ENCODE results near the gene MR1.

MR1 gene

DNA sequence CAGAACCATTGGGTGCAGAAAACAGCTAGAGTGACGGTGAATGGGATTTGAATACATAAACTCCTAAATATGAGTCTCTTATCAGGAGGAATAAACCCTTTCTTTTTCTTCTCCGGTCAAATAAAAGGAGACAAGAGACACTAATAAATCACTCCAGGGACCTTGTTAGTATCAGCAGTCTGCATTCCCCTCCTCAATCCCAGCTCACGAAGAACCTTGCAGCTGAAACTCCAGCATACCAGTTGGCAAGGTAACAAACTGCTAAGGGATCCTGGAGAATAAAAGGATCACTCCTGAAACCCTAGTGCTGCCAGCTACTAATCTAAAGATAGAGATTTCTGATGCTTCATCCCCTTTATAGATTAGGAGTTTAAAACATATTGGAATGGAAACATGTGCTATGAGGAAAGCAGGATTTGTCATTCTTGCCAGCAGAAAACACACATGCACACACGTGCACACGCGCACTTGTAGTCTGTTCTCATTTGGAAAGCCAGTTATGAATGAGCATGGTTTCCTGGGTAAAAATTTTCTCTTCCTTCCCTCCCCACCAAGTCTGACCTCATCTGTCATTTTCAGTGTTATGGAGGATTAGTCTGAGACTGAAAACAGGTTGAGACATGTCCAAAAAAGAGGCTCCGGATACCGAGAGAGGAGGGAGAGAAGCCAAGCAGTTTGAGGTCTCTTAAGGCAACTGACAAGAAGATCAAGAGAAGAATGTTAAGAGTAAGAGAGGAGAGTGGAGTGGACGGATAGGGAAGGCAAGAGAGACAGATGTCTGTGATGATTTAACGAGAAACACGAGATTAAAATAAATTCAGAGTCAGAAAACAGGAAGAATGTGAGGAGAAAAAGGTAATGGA lies 65.6 kb downstream of the MR1 start:
- H3K9me3 ChIP-seq (ENCODE audit: control insufficient read depth, insufficient read depth, low read length) = no peaks in the 10 kb centered on the region
- no peak overlapping the region for H3K9ac ChIP-seq (ENCODE audit: low read depth, low read length)
- peaks cover 68% of the 10 kb centered on the region for H3K4me1 ChIP-seq (ENCODE audit: insufficient read depth, low read length)
- H3K36me3 ChIP-seq (ENCODE audit: insufficient read depth, low read length) = no peaks in the 10 kb centered on the region

- Histone ChIP-seq H3K9ac (ENCODE audit: low read depth, low read length) (no peak overlapping the region), H3K4me1 (ENCODE audit: insufficient read depth, low read length) (peaks cover 59% of the 10 kb centered on the region), H3K9me3 (ENCODE audit: control insufficient read depth, insufficient read depth, low read length) (no peaks in the 10 kb centered on the region), H3K36me3 (ENCODE audit: insufficient read depth, low read length) (no peaks in the 10 kb centered on the region)
These were observed 66.5 kb downstream of the MR1 start for GRCh38 chr1:181100015-181100905.

DNA sequence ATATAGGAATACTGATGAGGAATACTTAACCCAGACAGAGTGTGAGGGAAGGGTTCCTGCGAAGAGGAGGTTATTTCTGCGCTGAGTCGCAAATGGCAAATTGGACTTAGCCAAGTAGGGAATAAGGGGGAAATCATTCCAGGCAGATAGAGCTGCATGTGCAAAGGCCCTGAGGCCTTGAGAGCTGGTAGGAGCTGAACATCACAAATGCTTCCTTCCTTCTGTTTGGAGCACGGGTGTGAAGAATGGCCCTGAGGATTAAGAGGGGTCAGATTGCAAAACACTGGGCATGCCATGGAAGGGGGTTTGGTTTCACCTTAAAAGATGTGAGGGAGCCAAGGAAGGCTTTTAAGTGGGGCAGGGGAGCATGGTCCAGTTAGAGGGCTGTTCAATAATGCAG lies 67.2 kb downstream of the MR1 start:
- H3K4me1 ChIP-seq (ENCODE audit: insufficient read depth, low read length) = peaks cover 52% of the 10 kb centered on the region
- 0 out of 2 replicates have a peak overlapping the region, but pooled peaks have one; percentile 50 for H3K9ac ChIP-seq (ENCODE audit: low read depth, low read length)
- no peaks in the 10 kb centered on the region for H3K9me3 ChIP-seq (ENCODE audit: control insufficient read depth, insufficient read depth, low read length)
- H3K36me3 ChIP-seq (ENCODE audit: insufficient read depth, low read length) = no peaks in the 10 kb centered on the region

- Histone ChIP-seq H3K36me3 (ENCODE audit: insufficient read depth, low read length) (no peaks in the 10 kb centered on the region), H3K9ac (ENCODE audit: low read depth, low read length) (peak overlapping the region; percentile 50), H3K4me1 (ENCODE audit: insufficient read depth, low read length) (peaks cover 45% of the 10 kb centered on the region)
These were observed 67.9 kb downstream of the MR1 start for GRCh38 chr1:181101581-181102226.

DNA sequence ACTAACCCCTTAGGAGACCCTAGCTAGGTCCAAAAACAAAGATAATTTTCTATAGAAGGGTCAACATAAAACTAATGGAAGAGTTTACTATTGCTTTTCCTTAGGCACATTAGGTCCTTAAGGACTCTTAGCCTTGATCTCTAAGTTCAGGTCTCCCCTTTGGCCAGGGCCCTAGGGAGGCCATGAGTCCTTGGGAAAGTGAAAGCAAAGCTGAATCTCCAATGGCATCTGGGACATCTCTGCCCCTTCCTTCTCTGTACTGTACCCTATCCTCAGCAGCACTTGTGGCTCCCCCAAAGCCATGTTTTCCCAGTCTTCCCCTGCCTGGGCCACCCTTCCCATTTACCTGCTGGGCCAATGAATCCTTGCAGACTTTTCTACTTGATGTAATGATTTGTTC lies 69.1 kb downstream of the MR1 start:
- no peak overlapping the region for H3K9ac ChIP-seq (ENCODE audit: low read depth, low read length)
- H3K36me3 ChIP-seq (ENCODE audit: insufficient read depth, low read length) = no peaks in the 10 kb centered on the region
- H3K9me3 ChIP-seq (ENCODE audit: control insufficient read depth, insufficient read depth, low read length) = no peaks in the 10 kb centered on the region
- peaks cover 41% of the 10 kb centered on the region for H3K4me1 ChIP-seq (ENCODE audit: insufficient read depth, low read length)

More at GRCh38 chr1:181101581-181102226, 67.9 kb downstream of the MR1 start:
- no peaks in the 10 kb centered on the region for H3K9me3 ChIP-seq (ENCODE audit: control insufficient read depth, insufficient read depth, low read length)

DNA sequence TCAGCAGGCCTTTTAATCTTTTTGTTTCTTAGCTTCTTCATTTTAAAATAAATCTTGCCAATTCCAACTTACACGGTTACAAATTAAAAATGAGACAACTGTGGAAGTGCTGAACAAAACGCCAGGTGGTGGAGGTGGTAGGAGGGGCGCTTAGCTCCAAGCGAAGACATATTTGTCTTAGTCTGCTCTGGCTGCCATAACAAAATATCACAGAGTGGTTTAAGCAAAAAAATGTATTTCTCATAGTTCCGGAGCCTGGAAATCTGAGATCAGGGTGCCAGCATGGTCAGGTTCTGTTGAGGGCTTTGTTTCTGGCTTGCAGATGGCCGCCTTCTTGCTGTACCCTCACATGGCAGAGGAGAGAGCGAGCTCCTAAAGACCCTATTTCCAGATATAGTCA lies 69.6 kb downstream of the MR1 start:
- H3K9ac ChIP-seq (ENCODE audit: low read depth, low read length) = no peak overlapping the region
- no peaks in the 10 kb centered on the region for H3K9me3 ChIP-seq (ENCODE audit: control insufficient read depth, insufficient read depth, low read length)
- H3K36me3 ChIP-seq (ENCODE audit: insufficient read depth, low read length) = no peaks in the 10 kb centered on the region
- H3K4me1 ChIP-seq (ENCODE audit: insufficient read depth, low read length) = peaks cover 41% of the 10 kb centered on the region

DNA sequence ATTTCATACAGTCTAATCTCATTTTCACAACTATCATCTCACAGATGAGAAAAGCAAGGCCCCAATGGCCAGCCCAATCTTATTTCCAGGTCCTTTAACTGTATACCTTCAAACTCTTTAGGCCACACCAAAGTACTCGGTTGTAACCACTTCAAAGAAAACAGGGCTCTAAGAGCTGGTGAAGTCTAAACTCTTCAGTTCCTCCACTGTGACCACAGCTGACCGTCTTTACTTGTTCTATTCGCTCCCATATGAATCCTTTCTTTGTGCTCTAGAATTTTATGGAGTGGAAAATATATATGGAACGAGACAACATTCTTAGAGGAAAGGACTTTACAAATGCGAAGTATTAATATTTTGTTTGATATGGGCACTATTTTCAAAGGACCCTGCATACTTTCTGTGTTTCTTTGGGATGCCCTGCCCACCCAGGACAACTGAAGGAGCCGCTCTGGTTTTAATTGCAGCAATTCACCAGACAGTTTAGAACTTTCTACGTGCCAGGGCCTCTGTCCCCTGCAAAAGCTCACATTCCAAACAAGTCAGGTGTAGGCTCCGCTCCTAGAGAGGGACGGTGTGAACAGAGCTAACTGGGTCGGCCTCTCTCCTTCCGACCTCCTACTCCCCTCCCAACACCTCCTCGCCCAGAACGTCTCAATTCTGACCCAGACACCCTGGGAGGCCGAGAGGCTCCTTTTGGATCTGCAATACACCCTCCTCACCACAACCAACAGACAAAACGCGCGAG lies 70.4 kb downstream of the MR1 start:
- no peaks in the 10 kb centered on the region for H3K9me3 ChIP-seq (ENCODE audit: control insufficient read depth, insufficient read depth, low read length)
- H3K9ac ChIP-seq (ENCODE audit: low read depth, low read length) = peak overlapping the region; percentile 54
- no peaks in the 10 kb centered on the region for H3K36me3 ChIP-seq (ENCODE audit: insufficient read depth, low read length)
- peaks cover 40% of the 10 kb centered on the region for H3K4me1 ChIP-seq (ENCODE audit: insufficient read depth, low read length)

DNA sequence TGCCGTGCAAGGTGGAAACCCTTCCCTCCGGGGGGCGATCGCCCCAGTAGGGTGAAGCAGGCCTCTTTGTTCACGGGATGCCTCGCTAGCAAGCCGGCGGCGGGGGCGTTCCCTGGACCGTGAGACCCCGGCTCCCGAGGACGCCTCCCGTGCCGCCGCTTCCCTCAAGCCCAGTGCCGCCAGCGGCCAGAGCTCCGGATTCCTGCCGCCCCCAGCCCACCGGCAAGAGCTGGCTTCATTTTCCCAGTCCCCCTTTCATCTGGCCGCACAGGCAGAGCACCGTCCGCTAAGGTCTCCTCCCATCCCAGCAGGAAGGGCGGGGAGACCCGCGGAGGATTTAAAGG lies 71.0 kb downstream of the MR1 start:
- H3K9ac ChIP-seq (ENCODE audit: low read depth, low read length) = peak overlapping the region; percentile 54
- H3K4me1 ChIP-seq (ENCODE audit: insufficient read depth, low read length) = peaks cover 40% of the 10 kb centered on the region
- no peaks in the 10 kb centered on the region for H3K36me3 ChIP-seq (ENCODE audit: insufficient read depth, low read length)
- no peaks in the 10 kb centered on the region for H3K9me3 ChIP-seq (ENCODE audit: control insufficient read depth, insufficient read depth, low read length)

DNA sequence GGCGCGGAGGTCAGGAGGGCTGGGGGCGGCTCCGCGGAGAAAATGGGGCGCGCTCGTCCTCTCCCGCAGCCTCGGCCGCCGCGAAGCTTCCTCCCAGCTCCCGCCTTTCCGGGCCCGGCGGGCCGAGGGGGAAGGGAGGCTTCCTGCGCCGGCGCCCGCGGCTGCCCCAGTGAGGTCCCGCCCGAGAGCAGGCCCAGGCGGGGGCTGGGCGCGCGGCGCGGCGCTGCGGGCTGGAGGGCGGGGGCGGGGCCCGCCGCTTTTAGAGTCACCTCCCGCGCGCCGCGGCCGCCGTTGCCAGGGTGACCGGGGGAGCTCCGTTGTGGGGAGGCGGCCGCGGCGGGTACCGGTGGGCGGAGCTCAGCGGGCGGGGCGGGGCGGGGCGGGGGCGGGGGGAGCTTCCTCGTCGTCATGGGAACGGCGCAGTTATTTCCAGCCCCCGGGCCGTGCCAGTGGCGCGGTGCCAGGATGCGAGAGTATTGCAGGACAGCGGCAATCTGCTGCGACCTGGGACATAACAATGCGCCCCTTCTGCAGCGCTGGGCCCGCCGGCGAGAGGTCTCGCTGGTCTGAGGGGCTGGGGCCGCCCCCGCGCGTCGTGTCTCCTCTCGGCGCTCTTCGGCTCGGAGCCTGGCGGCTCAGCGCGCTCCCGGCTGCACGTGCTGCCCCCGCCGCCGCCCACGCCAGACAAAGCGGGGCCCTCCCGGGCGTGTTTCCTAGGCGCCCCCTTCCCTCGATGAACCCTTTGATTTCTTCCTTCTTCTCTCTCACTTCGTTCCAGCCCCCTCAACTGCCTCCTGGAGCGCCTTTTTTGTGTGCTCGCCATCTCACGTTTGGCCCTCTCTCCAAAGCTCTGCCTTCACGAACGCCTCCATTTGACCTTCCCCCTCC lies 71.6 kb downstream of the MR1 start:
- Histone ChIP-seq H3K36me3 (ENCODE audit: insufficient read depth, low read length) (no peaks in the 10 kb centered on the region), H3K9me3 (ENCODE audit: control insufficient read depth, insufficient read depth, low read length) (no peaks in the 10 kb centered on the region), H3K9ac (ENCODE audit: low read depth, low read length) (peak overlapping the region; percentile 54), H3K4me1 (ENCODE audit: insufficient read depth, low read length) (peaks cover 38% of the 10 kb centered on the region)

DNA sequence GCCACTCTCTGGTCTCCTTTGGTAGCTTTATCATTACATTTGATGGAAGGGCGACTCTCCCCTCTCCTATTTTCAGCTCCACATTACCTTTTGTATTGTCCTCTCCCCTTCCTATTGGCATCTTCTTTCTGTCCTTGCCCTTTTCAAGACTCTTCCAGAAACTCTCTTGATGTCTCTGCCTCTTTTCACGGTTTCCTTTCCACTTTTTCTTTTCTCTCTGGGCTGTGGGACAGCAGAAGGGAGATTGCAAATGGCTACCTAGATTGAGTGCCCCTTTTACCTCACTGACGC lies 72.2 kb downstream of the MR1 start:
- H3K36me3 ChIP-seq (ENCODE audit: insufficient read depth, low read length) = no peaks in the 10 kb centered on the region
- peaks cover 33% of the 10 kb centered on the region for H3K4me1 ChIP-seq (ENCODE audit: insufficient read depth, low read length)
- peak overlapping the region; percentile 45; the same call in 1 of the 2 replicates for H3K9ac ChIP-seq (ENCODE audit: low read depth, low read length)
- H3K9me3 ChIP-seq (ENCODE audit: control insufficient read depth, insufficient read depth, low read length) = no peaks in the 10 kb centered on the region

DNA sequence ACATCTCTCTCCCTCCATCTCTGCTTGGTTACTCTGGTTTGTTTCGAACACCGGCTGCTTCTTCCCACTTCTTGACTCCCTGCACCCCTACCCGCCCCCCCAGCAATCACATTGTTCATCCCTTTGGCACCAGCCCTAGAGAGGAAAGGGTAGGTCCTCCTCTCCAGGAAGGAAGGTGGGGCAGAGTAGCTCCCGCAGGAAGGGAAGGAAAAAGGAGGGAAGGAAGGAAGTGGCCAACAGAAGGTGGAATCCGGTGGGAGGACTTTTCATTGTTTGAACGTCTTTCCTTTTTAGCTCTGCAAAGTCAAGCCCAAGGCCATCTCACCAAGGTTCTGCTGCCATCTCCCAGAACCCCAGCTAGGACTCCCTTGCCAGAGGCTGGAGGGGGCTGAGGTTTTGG lies 72.7 kb downstream of the MR1 start:
- Histone ChIP-seq H3K4me1 (ENCODE audit: insufficient read depth, low read length) (peaks cover 29% of the 10 kb centered on the region), H3K9me3 (ENCODE audit: control insufficient read depth, insufficient read depth, low read length) (no peaks in the 10 kb centered on the region), H3K36me3 (ENCODE audit: insufficient read depth, low read length) (no peaks in the 10 kb centered on the region), H3K9ac (ENCODE audit: low read depth, low read length) (no peak overlapping the region)

GRCh38 chr1:181107711-181108110 lies 73.9 kb downstream of the MR1 start:
- Histone ChIP-seq H3K36me3 (ENCODE audit: insufficient read depth, low read length) (no peaks in the 10 kb centered on the region), H3K9ac (ENCODE audit: low read depth, low read length) (no peak overlapping the region), H3K4me1 (ENCODE audit: insufficient read depth, low read length) (peaks cover 22% of the 10 kb centered on the region), H3K9me3 (ENCODE audit: control insufficient read depth, insufficient read depth, low read length) (no peaks in the 10 kb centered on the region)

- Histone ChIP-seq H3K9me3 (ENCODE audit: control insufficient read depth, insufficient read depth, low read length) (no peaks in the 10 kb centered on the region), H3K9ac (ENCODE audit: low read depth, low read length) (no peak overlapping the region), H3K4me1 (ENCODE audit: insufficient read depth, low read length) (peaks cover 21% of the 10 kb centered on the region), H3K36me3 (ENCODE audit: insufficient read depth, low read length) (no peaks in the 10 kb centered on the region)
These were observed 74.6 kb downstream of the MR1 start for GRCh38 chr1:181108304-181108867.

Measured in ES-I3 (cell line).